ENCODE data around the gene CDC14A. TPM values are rescaled to one million over a fixed set of nuclear protein-coding genes. Genes with fewer than 3 reads are reported as not detected.

The CDC14A gene
- total RNA-seq, 2 donors from 2014 or later = 9.6 to 16.8 TPM

DNA sequence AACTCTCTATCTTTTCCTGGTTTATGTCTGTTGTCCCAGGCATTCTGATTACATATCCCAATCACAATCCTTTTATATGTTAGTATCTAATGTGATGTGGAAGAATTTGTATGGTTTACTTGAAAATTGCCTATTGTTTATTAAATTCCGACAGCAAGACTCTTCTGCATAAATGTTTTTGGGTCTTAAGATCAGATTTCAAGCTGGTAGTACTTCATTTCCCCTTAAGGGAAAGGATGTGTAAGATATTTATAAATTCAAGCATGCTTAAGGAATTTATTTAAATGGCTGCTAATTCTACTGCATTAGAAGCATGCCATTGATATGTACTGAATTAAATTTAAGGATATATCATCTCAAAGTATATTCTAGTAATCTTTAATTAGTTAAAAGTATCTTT is 165.2 kb downstream of the CDC14A start:
- Histone ChIP-seq H3K27me3 (no peaks in the 10 kb centered on the region), H3K9me3 (no peaks in the 10 kb centered on the region), H3K4me1 (no peaks in the 10 kb centered on the region), H3K4me3 (no peak overlapping the region), H3K36me3 (no peaks in the 10 kb centered on the region), H3K9ac (ENCODE audit: low read depth in 2 of 2, low read length in 2 of 2) (no peak overlapping the region), H3K27ac (no peak overlapping the region)
- no peak for DNase-seq
- intact Hi-C loops (cut with DNase I) = no loop called here
- TF ChIP-seq, protein P1, sequence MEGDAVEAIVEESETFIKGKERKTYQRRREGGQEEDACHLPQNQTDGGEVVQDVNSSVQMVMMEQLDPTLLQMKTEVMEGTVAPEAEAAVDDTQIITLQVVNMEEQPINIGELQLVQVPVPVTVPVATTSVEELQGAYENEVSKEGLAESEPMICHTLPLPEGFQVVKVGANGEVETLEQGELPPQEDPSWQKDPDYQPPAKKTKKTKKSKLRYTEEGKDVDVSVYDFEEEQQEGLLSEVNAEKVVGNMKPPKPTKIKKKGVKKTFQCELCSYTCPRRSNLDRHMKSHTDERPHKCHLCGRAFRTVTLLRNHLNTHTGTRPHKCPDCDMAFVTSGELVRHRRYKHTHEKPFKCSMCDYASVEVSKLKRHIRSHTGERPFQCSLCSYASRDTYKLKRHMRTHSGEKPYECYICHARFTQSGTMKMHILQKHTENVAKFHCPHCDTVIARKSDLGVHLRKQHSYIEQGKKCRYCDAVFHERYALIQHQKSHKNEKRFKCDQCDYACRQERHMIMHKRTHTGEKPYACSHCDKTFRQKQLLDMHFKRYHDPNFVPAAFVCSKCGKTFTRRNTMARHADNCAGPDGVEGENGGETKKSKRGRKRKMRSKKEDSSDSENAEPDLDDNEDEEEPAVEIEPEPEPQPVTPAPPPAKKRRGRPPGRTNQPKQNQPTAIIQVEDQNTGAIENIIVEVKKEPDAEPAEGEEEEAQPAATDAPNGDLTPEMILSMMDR (IDR thresholded peaks at IDR 0.05) = no peak

DNA sequence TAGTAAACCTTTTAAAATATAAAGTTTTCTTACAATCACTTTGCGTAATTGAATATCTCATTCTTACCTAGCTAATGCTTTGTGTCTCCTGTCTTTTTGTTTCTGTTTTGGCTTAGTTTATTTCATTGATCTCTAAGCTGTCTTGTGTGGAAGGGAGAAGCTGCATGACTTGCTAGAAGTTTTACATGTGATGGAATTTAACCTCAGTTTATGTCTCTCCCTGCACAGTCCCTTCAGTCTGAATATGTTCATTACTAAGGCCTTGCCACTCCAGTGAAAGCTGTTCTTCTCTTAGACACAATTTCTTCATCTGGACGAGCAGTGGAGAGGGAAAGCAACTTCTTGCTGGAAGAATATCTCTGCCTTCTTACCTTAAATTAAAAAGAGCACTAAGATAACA is 165.7 kb downstream of the CDC14A start:
- intact Hi-C loops (cut with DNase I) = no loop called here
- no peaks in the 10 kb centered on the region for H3K4me1 ChIP-seq
- no peaks in the 10 kb centered on the region for H3K27me3 ChIP-seq

DNA sequence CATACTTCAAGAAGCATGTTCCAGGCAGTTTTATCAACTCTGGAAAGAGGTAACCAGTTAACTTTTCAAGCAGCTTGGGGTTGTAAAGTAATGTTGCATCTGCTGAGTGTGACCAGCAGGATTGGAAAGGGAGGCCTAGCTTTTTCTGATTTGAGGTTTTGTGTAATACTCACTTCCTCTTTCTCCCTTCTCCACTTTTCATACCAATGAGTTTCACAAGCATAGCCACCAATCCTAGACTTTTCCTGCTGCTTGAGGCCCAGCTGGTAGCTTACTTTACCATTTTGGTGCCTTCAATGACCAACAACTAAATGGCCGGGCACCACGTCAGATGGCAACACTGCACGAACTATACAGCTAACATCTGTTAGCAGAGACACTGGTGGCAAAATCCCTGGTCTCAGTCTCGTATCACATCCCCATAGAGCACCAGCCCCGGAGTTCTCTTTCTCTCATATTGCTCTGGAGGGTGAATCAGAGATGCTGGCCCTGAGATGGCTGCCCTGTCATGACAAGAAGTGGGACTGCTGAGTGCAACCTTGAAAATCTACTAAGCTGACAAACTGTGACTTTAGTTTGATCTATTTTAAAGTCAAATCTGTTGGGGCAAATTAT is 170.8 kb downstream of the CDC14A start:
- intact Hi-C loops (cut with DNase I) = no loop called here
- TF ChIP-seq, protein P1 (IDR thresholded peaks at IDR 0.05) = no peak
- no peak overlapping the region for H3K4me3 ChIP-seq

More for the DNA sequence above, 165.7 kb downstream of the CDC14A start:
- no peak overlapping the region for H3K9ac ChIP-seq (ENCODE audit: low read depth in 2 of 2, low read length in 2 of 2)
- H3K27ac ChIP-seq = no peak overlapping the region
- no peak overlapping the region for H3K4me3 ChIP-seq
- no peaks in the 10 kb centered on the region for H3K36me3 ChIP-seq
- TF ChIP-seq, protein P1 (IDR thresholded peaks at IDR 0.05) = no peak
- DNase-seq = no peak
- H3K9me3 ChIP-seq = no peaks in the 10 kb centered on the region

DNA sequence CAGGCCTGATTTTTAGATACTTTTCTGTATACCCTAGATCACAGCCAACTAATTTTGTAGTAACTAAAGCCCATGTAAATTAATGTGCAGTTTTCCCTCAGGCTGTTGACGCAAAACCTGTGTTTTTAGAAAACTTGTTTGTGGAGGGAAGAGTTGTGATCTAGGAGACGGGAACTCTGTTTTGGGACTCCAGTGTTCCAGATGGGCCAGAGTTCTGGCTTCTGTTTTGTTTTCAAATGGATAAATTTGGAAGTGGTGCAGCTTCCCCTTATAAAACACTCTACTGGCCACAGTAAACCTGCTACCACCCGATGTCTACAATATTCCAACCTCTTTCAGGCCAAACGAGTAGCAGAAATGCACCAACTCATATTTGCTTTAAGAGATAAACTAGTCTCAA is 172.0 kb downstream of the CDC14A start:
- intact Hi-C loops (cut with DNase I) = no loop called here
- TF ChIP-seq, protein P1 (IDR thresholded peaks at IDR 0.05) = no peak
- no peaks in the 10 kb centered on the region for H3K27me3 ChIP-seq

More for the DNA sequence above, 170.8 kb downstream of the CDC14A start:
- Histone ChIP-seq H3K4me1 (no peaks in the 10 kb centered on the region), H3K9me3 (no peaks in the 10 kb centered on the region), H3K27me3 (no peaks in the 10 kb centered on the region), H3K36me3 (no peaks in the 10 kb centered on the region), H3K27ac (no peak overlapping the region), H3K9ac (ENCODE audit: low read depth in 2 of 2, low read length in 2 of 2) (no peak overlapping the region)
- no peak for DNase-seq

DNA sequence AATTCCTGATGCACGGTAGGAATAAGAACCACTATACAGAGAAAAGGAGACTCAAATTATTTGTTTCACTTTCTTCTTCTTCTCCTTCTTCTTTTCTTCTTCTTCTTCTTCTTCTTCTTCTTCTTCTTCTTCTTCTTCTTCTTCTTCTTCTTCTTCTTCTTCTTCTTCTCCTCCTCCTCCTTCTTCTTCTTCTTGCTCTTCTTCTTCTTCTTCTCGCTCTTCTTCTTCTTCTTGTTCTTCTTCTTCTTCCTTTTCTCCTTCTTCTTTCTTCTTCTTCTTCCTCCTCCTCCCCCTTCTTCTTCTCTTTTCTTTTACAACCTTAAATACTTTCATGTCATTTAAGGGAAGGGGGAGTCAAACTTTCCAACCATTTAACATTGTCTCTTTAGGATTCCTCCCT is 174.6 kb downstream of the CDC14A start:
- TF ChIP-seq, protein P1 (IDR thresholded peaks at IDR 0.05) = no peak
- Histone ChIP-seq H3K27ac (no peak overlapping the region), H3K4me3 (no peak overlapping the region), H3K9ac (ENCODE audit: low read depth in 2 of 2, low read length in 2 of 2) (no peak overlapping the region), H3K9me3 (no peaks in the 10 kb centered on the region), H3K36me3 (no peaks in the 10 kb centered on the region), H3K4me1 (no peaks in the 10 kb centered on the region), H3K27me3 (no peaks in the 10 kb centered on the region)
- intact Hi-C loops (cut with DNase I) = no loop called here
- no peak for DNase-seq

More for the DNA sequence above, 172.0 kb downstream of the CDC14A start:
- Histone ChIP-seq H3K9ac (ENCODE audit: low read depth in 2 of 2, low read length in 2 of 2) (no peak overlapping the region), H3K4me3 (no peak overlapping the region), H3K4me1 (no peaks in the 10 kb centered on the region), H3K27ac (no peak overlapping the region), H3K9me3 (no peaks in the 10 kb centered on the region), H3K36me3 (no peaks in the 10 kb centered on the region)
- no peak for DNase-seq

Data from colonic mucosa (tissue), 4 donors.